Neural cell (in vitro differentiated cells): ENCODE data around the gene PTPRO. TPM values are rescaled to one million over a fixed set of nuclear protein-coding genes. Genes with fewer than 3 reads are reported as not detected.

Experiments used
- H2AFZ ChIP-seq: fragments of 200-600, 300-800 bp; sonication (generic), shearing (Covaris generic); 2 replicates; pipeline ENCODE4 v1.6.0; 2014; ENCODE audit warnings: low read depth, mild to moderate bottlenecking, antibody characterized with exemption, low read length, moderate library complexity
- H3F3A ChIP-seq: fragments of 200-600 bp; shearing (Covaris generic); 2 replicates; pipeline ENCODE4 v1.6.1; 2016; ENCODE audit warnings: mild to moderate bottlenecking, moderate library complexity, mixed read lengths, antibody characterized with exemption, low read length; ENCODE audit not compliant: insufficient read depth, poor library complexity, severe bottlenecking
- H3K27ac ChIP-seq: fragments of 200-600, 300-800 bp; sonication (generic), shearing (Covaris generic); 2 replicates; pipeline ENCODE4 v1.5.1; 2014; ENCODE audit warnings: mild to moderate bottlenecking, low read length, moderate library complexity
- H3K27me3 ChIP-seq: fragments of 300-800, 200-600 bp; sonication (generic), shearing (Covaris generic); 2 replicates; pipeline ENCODE4 v1.6.0; 2014; ENCODE audit warnings: mild to moderate bottlenecking, low read depth, low read length, moderate library complexity; ENCODE audit not compliant: insufficient read depth
- H3K36me3 ChIP-seq: fragments of 300-800, 200-600 bp; sonication (generic), shearing (Covaris generic); 2 replicates; pipeline ENCODE4 v1.5.1; 2014; ENCODE audit warnings: mild to moderate bottlenecking, antibody characterized with exemption, low read length, moderate library complexity; ENCODE audit not compliant: insufficient read depth
- H3K4me2 ChIP-seq: fragments of 300-800, 200-600 bp; sonication (generic), shearing (Covaris generic); 2 replicates; pipeline ENCODE4 v1.6.0; 2014; ENCODE audit warnings: mild to moderate bottlenecking, low read length
- H3K4me3 ChIP-seq: fragments of 300-800, 200-600 bp; sonication (generic), shearing (Covaris generic); 2 replicates; pipeline ENCODE4 v1.5.1; 2014; ENCODE audit warnings: mild to moderate bottlenecking, low read length, moderate library complexity
- H3K79me2 ChIP-seq: fragments of 200-600 bp; shearing (Covaris generic); replicated peaks from 2 replicates; pipeline ENCODE4 v1.6.0; 2014; ENCODE audit warnings: mild to moderate bottlenecking, low read length, moderate library complexity; ENCODE audit not compliant: insufficient read depth
- H3K9ac ChIP-seq: fragments of 300-800, 200-600 bp; sonication (generic), shearing (Covaris generic); 2 replicates; pipeline ENCODE4 v1.6.1; 2016; ENCODE audit warnings: mild to moderate bottlenecking, low read length, mixed read lengths
- H3K9me2 ChIP-seq: fragments of 200-600 bp; shearing (Covaris generic); 2 replicates; pipeline ENCODE4 v1.6.1; 2016; ENCODE audit warnings: mild to moderate bottlenecking, low read length, mixed read lengths; ENCODE audit not compliant: insufficient read depth
- H3K9me3 ChIP-seq: fragments of 200-600, 300-800 bp; sonication (generic), shearing (Covaris generic); 2 replicates; pipeline ENCODE4 v1.6.1; 2016; ENCODE audit warnings: mild to moderate bottlenecking, mixed run types, low read length, moderate library complexity, mixed read lengths
- H4K20me1 ChIP-seq: fragments of 200-600 bp; shearing (Covaris generic); 2 replicates; pipeline ENCODE4 v1.6.1; 2016; ENCODE audit warnings: mild to moderate bottlenecking, mixed run types; ENCODE audit not compliant: insufficient read depth
- CTCF ChIP-seq: fragments of 450-650 bp; IDR thresholded peaks from 2 replicates; pipeline ENCODE4 v1.5.1; 2014; ENCODE audit warnings: antibody characterized with exemption, mild to moderate bottlenecking, moderate library complexity; ENCODE audit not compliant: poor library complexity, severe bottlenecking
- EP300 ChIP-seq: fragments of 450-650 bp; conservative IDR thresholded peaks from 2 replicates; pipeline ENCODE4 v1.6.1; 2014; ENCODE audit warnings: antibody characterized with exemption, mild to moderate bottlenecking, moderate library complexity; ENCODE audit not compliant: poor library complexity, severe bottlenecking
- EZH2 ChIP-seq: fragments of 200-600, 300-800 bp; shearing (Covaris generic), sonication (generic); IDR thresholded peaks from 2 replicates; pipeline ENCODE4 v1.6.1; 2014; ENCODE audit warnings: antibody characterized with exemption, low read length, borderline replicate concordance, mild to moderate bottlenecking; ENCODE audit not compliant: insufficient read depth, poor library complexity, severe bottlenecking
- MXI1 ChIP-seq: fragments of 450-650 bp; conservative IDR thresholded peaks from 2 replicates; pipeline ENCODE4 v1.6.1; 2014; ENCODE audit warnings: antibody characterized with exemption, mild to moderate bottlenecking; ENCODE audit not compliant: poor library complexity, severe bottlenecking
- POLR2AphosphoS5 ChIP-seq: IDR thresholded peaks from 2 replicates; pipeline ENCODE4 v1.6.1; 2012
- RAD21 ChIP-seq: fragments of 450-650 bp; conservative IDR thresholded peaks from 2 replicates; pipeline ENCODE4 v1.6.1; 2014; ENCODE audit warnings: antibody characterized with exemption, mild to moderate bottlenecking, moderate library complexity
- REST ChIP-seq: IDR thresholded peaks from 2 replicates; pipeline ENCODE4 v1.6.1; 2012; ENCODE audit warnings: borderline replicate concordance
- SMC3 ChIP-seq: fragments of 450-650 bp; conservative IDR thresholded peaks from 2 replicates; pipeline ENCODE4 v1.6.1; 2014; ENCODE audit warnings: antibody characterized with exemption, mild to moderate bottlenecking, moderate library complexity; ENCODE audit not compliant: poor library complexity
- TAF1 ChIP-seq: IDR thresholded peaks from 2 replicates; pipeline ENCODE4 v1.6.1; 2012; ENCODE audit warnings: low read depth
- polyA plus RNA-seq: library from polyadenylated mRNA; depleted of rRNA; stranded (reverse); fragments of >200 nt; gene quantifications from 2 replicates; pipeline ENCODE4 v1.2.3, GENCODE V29; 2014

The PTPRO gene
- polyA plus RNA-seq, 1 donor from 2014 or later = 124 TPM

GRCh38 chr12:15289192-15289591 lies 33.1 kb upstream of the PTPRO start:
- Histone ChIP-seq H3K36me3 (no peaks in the 10 kb centered on the region), H3K4me2 (no peak overlapping the region), H3K4me3 (no peak overlapping the region), H3K27me3 (no peaks in the 10 kb centered on the region), H3K79me2 (no peaks in the 10 kb centered on the region), H3F3A (no peaks in the 10 kb centered on the region), H3K9me3 (no peaks in the 10 kb centered on the region), H2AFZ (no peak overlapping the region), H3K9ac (no peak overlapping the region), H3K9me2 (no peaks in the 10 kb centered on the region), H4K20me1 (no peaks in the 10 kb centered on the region), H3K27ac (no peak overlapping the region)
- TF ChIP-seq CTCF (no peak), POLR2AphosphoS5 (no peak), SMC3 (no peak), MXI1 (no peak), REST (no peak), RAD21 (no peak), TAF1 (no peak), EZH2 (no peak), EP300 (no peak)

- H3K9me3 ChIP-seq = no peaks in the 10 kb centered on the region
- TF ChIP-seq RAD21 (no peak), SMC3 (no peak), REST (no peak), TAF1 (no peak), CTCF (no peak), EZH2 (no peak), POLR2AphosphoS5 (no peak), EP300 (no peak), MXI1 (no peak)
- H2AFZ ChIP-seq = no peak overlapping the region
- H3K4me3 ChIP-seq = no peak overlapping the region
- H3K36me3 ChIP-seq = no peaks in the 10 kb centered on the region
- no peaks in the 10 kb centered on the region for H3K9me2 ChIP-seq
- no peak overlapping the region for H3K9ac ChIP-seq
- no peaks in the 10 kb centered on the region for H4K20me1 ChIP-seq
- no peak overlapping the region for H3K4me2 ChIP-seq
- H3K27ac ChIP-seq = no peak overlapping the region
- no peaks in the 10 kb centered on the region for H3K27me3 ChIP-seq
- H3K79me2 ChIP-seq = no peaks in the 10 kb centered on the region
- no peaks in the 10 kb centered on the region for H3F3A ChIP-seq
Observed at GRCh38 chr12:15293731-15294130, 28.6 kb upstream of the PTPRO start.
